ENCODE data around the gene TRAPPC13.
"Not testable (repeated sequence)": the region's sequence is repeated elsewhere in the genome, so short reads cannot be mapped to it uniquely, and the experiment has no call there.

TRAPPC13 gene

GRCh38 chr5:65624571-65625555, at the start of gene TRAPPC13, which contains the start of gene SHLD3:
TRAPPC13 (plus strand) TSS chr5:65625027; CDS start chr5:65625061, 34 bp downstream.
SHLD3 (plus strand) TSS chr5:65625027; CDS start chr5:65629588, 4,561 bp downstream.
- DNase-seq, result peak; percentile 87

GRCh38 chr5:65577141-65577540, 47.7 kb upstream of the TRAPPC13 start:
- no peak for DNase-seq

- DNase-seq, result no peak
Measured at GRCh38 chr5:65588694-65589093, 36.1 kb upstream of the TRAPPC13 start.

- not testable (repeated sequence) for DNase-seq
Measured at GRCh38 chr5:65601761-65602160, 23.1 kb upstream of the TRAPPC13 start.

GRCh38 chr5:65611524-65611923, 13.3 kb upstream of the TRAPPC13 start:
- no peak for DNase-seq

GRCh38 chr5:65612298-65612907, 12.4 kb upstream of the TRAPPC13 start:
- DNase-seq, result no peak

- DNase-seq, result no peak
Measured at GRCh38 chr5:65620021-65620420, 4.8 kb upstream of the TRAPPC13 start.

- not testable (repeated sequence) for DNase-seq
Measured at GRCh38 chr5:65621961-65622360, 2.9 kb upstream of the TRAPPC13 start.

GRCh38 chr5:65623482-65623881, 1.3 kb upstream of the TRAPPC13 start:
- no peak for DNase-seq

GRCh38 chr5:65624025-65624570, 729 bp upstream of the TRAPPC13 start, which contains the start of gene TRIM23:
TRIM23 (minus strand) TSS chr5:65624333; CDS start chr5:65624274, 59 bp downstream.
- peak; percentile 92 for DNase-seq

GRCh38 chr5:65625743-65626142, 916 bp downstream of the TRAPPC13 start:
- no peak for DNase-seq

- DNase-seq, result no peak
Measured at GRCh38 chr5:65630981-65631380, 6.2 kb downstream of the TRAPPC13 start.

- DNase-seq, result no peak
Measured at GRCh38 chr5:65640240-65640639, 15.4 kb downstream of the TRAPPC13 start.

- no peak for DNase-seq
Measured at GRCh38 chr5:65646938-65647337, 22.1 kb downstream of the TRAPPC13 start.

- no peak for DNase-seq
Measured at GRCh38 chr5:65647941-65648340, 23.1 kb downstream of the TRAPPC13 start.

GRCh38 chr5:65651144-65651543, 26.3 kb downstream of the TRAPPC13 start:
- DNase-seq, result no peak

- DNase-seq, result no peak
Measured at GRCh38 chr5:65654713-65655112, 29.9 kb downstream of the TRAPPC13 start.

GRCh38 chr5:65663804-65664521, 39.1 kb downstream of the TRAPPC13 start:
- DNase-seq, result peak; percentile 32

GRCh38 chr5:65668696-65669095, 43.9 kb downstream of the TRAPPC13 start:
- DNase-seq, result no peak

- DNase-seq, result peak; percentile 48
Measured at GRCh38 chr5:65672796-65673195, 48.0 kb downstream of the TRAPPC13 start.

GRCh38 chr5:65674749-65675148, 49.9 kb downstream of the TRAPPC13 start:
- no peak for DNase-seq

GRCh38 chr5:65676056-65676455, 51.2 kb downstream of the TRAPPC13 start:
- DNase-seq, result not testable (repeated sequence)

GRCh38 chr5:65682148-65682547, 57.3 kb downstream of the TRAPPC13 start:
- no peak for DNase-seq

Measured in fibroblast of upper back skin (primary cell).